ENCODE measurements around the gene ADCY4. TPM values are rescaled to one million over a fixed set of nuclear protein-coding genes. Genes with fewer than 3 reads are reported as not detected.
A peak's percentile ranks its signal among the peaks of the same experiment; 100 is the strongest.

Gene ADCY4
- total and polyA plus RNA-seq, 2 donors: 1.9 to 17.6 TPM

- DNase-seq (ENCODE audit: low read depth in 6 of 9, low spot score in 9 of 9): no peak
- Histone ChIP-seq H3K36me3 (ENCODE audit: control insufficient read depth in 2 of 2, insufficient read depth in 2 of 2, low read length in 1 of 2) (peaks cover 25 to 36% of the 10 kb centered on the region in 2 donors), H3K27ac (ENCODE audit: low read depth in 1 of 2, low read length in 1 of 2) (peak overlapping the region; percentile 12 to 83), H3K4me1 (ENCODE audit: control insufficient read depth in 2 of 2, insufficient read depth in 2 of 2, low read length in 2 of 2) (peaks cover 9 to 62% of the 10 kb centered on the region in 2 donors), H3K4me3 (ENCODE audit: low read length in 2 of 2) (peak overlapping the region; percentile 12 to 50), H3K9me3 (ENCODE audit: control insufficient read depth in 2 of 2, insufficient read depth in 1 of 2, low read length in 1 of 2) (no peaks in the 10 kb centered on the region), H3K27me3 (ENCODE audit: control insufficient read depth in 2 of 2, insufficient read depth in 1 of 2, low read length in 1 of 2) (peaks cover 0 to 5% of the 10 kb centered on the region in 2 donors)
- WGBS: 30% methylated on average over 5 of the region's 5 CpGs
Measured at GRCh38 chr14:24310265-24310645, 24.6 kb downstream of the ADCY4 start.

- Histone ChIP-seq H3K9me3 (ENCODE audit: control insufficient read depth in 2 of 2, insufficient read depth in 1 of 2, low read length in 1 of 2) (no peaks in the 10 kb centered on the region), H3K4me1 (ENCODE audit: control insufficient read depth in 2 of 2, insufficient read depth in 2 of 2, low read length in 2 of 2) (peaks cover 9 to 62% of the 10 kb centered on the region in 2 donors), H3K27me3 (ENCODE audit: control insufficient read depth in 2 of 2, insufficient read depth in 1 of 2, low read length in 1 of 2) (peaks cover 0 to 5% of the 10 kb centered on the region in 2 donors), H3K4me3 (ENCODE audit: low read length in 2 of 2) (peak within 1 kb of the TSS; percentile 37 to 50), H3K36me3 (ENCODE audit: control insufficient read depth in 2 of 2, insufficient read depth in 2 of 2, low read length in 1 of 2) (peaks cover 31 to 42% of the 10 kb centered on the region in 2 donors), H3K27ac (ENCODE audit: low read depth in 1 of 2, low read length in 1 of 2) (peak within 1 kb of the TSS; percentile 52 to 83)
- WGBS: 90% methylated on average over 5 of the region's 5 CpGs
- DNase-seq (ENCODE audit: low read depth in 6 of 9, low spot score in 9 of 9): no peak
Measured at GRCh38 chr14:24309538-24310264, 25.2 kb downstream of the ADCY4 start, which contains the start of gene LTB4R2. TSS of gene LTB4R2 (plus strand) at chr14:24310140. CDS start at chr14:24310665, 525 bp downstream.

- Histone ChIP-seq H3K27me3 (ENCODE audit: control insufficient read depth in 2 of 2, insufficient read depth in 1 of 2, low read length in 1 of 2) (peaks cover 0 to 5% of the 10 kb centered on the region in 2 donors), H3K4me3 (ENCODE audit: low read length in 2 of 2) (no peak overlapping the region), H3K9me3 (ENCODE audit: control insufficient read depth in 2 of 2, insufficient read depth in 1 of 2, low read length in 1 of 2) (no peaks in the 10 kb centered on the region), H3K27ac (ENCODE audit: low read depth in 1 of 2, low read length in 1 of 2) (no peak overlapping the region), H3K4me1 (ENCODE audit: control insufficient read depth in 2 of 2, insufficient read depth in 2 of 2, low read length in 2 of 2) (peaks cover 9 to 51% of the 10 kb centered on the region in 2 donors), H3K36me3 (ENCODE audit: control insufficient read depth in 2 of 2, insufficient read depth in 2 of 2, low read length in 1 of 2) (peaks cover 43 to 54% of the 10 kb centered on the region in 2 donors)
- WGBS: 93% methylated on average over 7 of the region's 7 CpGs
- peak in 1 of 9 donors; percentile 7 for DNase-seq (ENCODE audit: low read depth in 6 of 9, low spot score in 9 of 9)
Measured at GRCh38 chr14:24308342-24309124, 26.3 kb downstream of the ADCY4 start.

GRCh38 chr14:24307575-24308341 is 27.1 kb downstream of the ADCY4 start, which contains the start of gene CIDEB:
TSS of gene CIDEB (minus strand) at chr14:24307977. CDS start at chr14:24307858, 119 bp downstream.
- Histone ChIP-seq H3K4me3 (ENCODE audit: low read length in 2 of 2) (no peak within 1 kb of the TSS), H3K27me3 (ENCODE audit: control insufficient read depth in 2 of 2, insufficient read depth in 1 of 2, low read length in 1 of 2) (peaks cover 0 to 5% of the 10 kb centered on the region in 2 donors), H3K36me3 (ENCODE audit: control insufficient read depth in 2 of 2, insufficient read depth in 2 of 2, low read length in 1 of 2) (peaks cover 50 to 61% of the 10 kb centered on the region in 2 donors), H3K9me3 (ENCODE audit: control insufficient read depth in 2 of 2, insufficient read depth in 1 of 2, low read length in 1 of 2) (no peaks in the 10 kb centered on the region), H3K27ac (ENCODE audit: low read depth in 1 of 2, low read length in 1 of 2) (peak within 1 kb of the TSS; percentile 54 to 68), H3K4me1 (ENCODE audit: control insufficient read depth in 2 of 2, insufficient read depth in 2 of 2, low read length in 2 of 2) (peaks cover 9 to 44% of the 10 kb centered on the region in 2 donors)
- 69% methylated on average over 6 of the region's 6 CpGs for WGBS
- peak in 2 of 9 donors; percentile 51 to 70 for DNase-seq (ENCODE audit: low read depth in 6 of 9, low spot score in 9 of 9)

GRCh38 chr14:24307156-24307574 is 27.7 kb downstream of the ADCY4 start:
- H3K36me3 ChIP-seq (ENCODE audit: control insufficient read depth in 2 of 2, insufficient read depth in 2 of 2, low read length in 1 of 2): peaks cover 56 to 67% of the 10 kb centered on the region in 2 donors

GRCh38 chr14:24304019-24304387 is 30.9 kb downstream of the ADCY4 start:
- peaks cover 64 to 78% of the 10 kb centered on the region in 2 donors for H3K36me3 ChIP-seq (ENCODE audit: control insufficient read depth in 2 of 2, insufficient read depth in 2 of 2, low read length in 1 of 2)

More at GRCh38 chr14:24307156-24307574, 27.7 kb downstream of the ADCY4 start:
- no peak overlapping the region for H3K27ac ChIP-seq (ENCODE audit: low read depth in 1 of 2, low read length in 1 of 2)
- peaks cover 9 to 39% of the 10 kb centered on the region in 2 donors for H3K4me1 ChIP-seq (ENCODE audit: control insufficient read depth in 2 of 2, insufficient read depth in 2 of 2, low read length in 2 of 2)
- no peak for DNase-seq (ENCODE audit: low read depth in 6 of 9, low spot score in 9 of 9)
- H3K4me3 ChIP-seq (ENCODE audit: low read length in 2 of 2): no peak overlapping the region
- 88% methylated on average over 11 of the region's 11 CpGs for WGBS
- H3K9me3 ChIP-seq (ENCODE audit: control insufficient read depth in 2 of 2, insufficient read depth in 1 of 2, low read length in 1 of 2): no peaks in the 10 kb centered on the region
- H3K27me3 ChIP-seq (ENCODE audit: control insufficient read depth in 2 of 2, insufficient read depth in 1 of 2, low read length in 1 of 2): peaks cover 0 to 5% of the 10 kb centered on the region in 2 donors

GRCh38 chr14:24300326-24300980 is 34.4 kb downstream of the ADCY4 start:
- Histone ChIP-seq H3K4me3 (ENCODE audit: low read length in 2 of 2) (peak overlapping the region; percentile 85 to 89), H3K27me3 (ENCODE audit: control insufficient read depth in 2 of 2, insufficient read depth in 1 of 2, low read length in 1 of 2) (no peaks in the 10 kb centered on the region), H3K27ac (ENCODE audit: low read depth in 1 of 2, low read length in 1 of 2) (peak overlapping the region; percentile 62 to 83), H3K4me1 (ENCODE audit: control insufficient read depth in 2 of 2, insufficient read depth in 2 of 2, low read length in 2 of 2) (peaks cover 14 to 32% of the 10 kb centered on the region in 2 donors), H3K9me3 (ENCODE audit: control insufficient read depth in 2 of 2, insufficient read depth in 1 of 2, low read length in 1 of 2) (no peaks in the 10 kb centered on the region), H3K36me3 (ENCODE audit: control insufficient read depth in 2 of 2, insufficient read depth in 2 of 2, low read length in 1 of 2) (peaks cover 49 to 55% of the 10 kb centered on the region in 2 donors)
- 40% methylated on average over 16 of the region's 16 CpGs for WGBS
- no peak for DNase-seq (ENCODE audit: low read depth in 6 of 9, low spot score in 9 of 9)

More at GRCh38 chr14:24304019-24304387, 30.9 kb downstream of the ADCY4 start:
- DNase-seq (ENCODE audit: low read depth in 6 of 9, low spot score in 9 of 9): no peak
- Histone ChIP-seq H3K27ac (ENCODE audit: low read depth in 1 of 2, low read length in 1 of 2) (no peak overlapping the region), H3K4me1 (ENCODE audit: control insufficient read depth in 2 of 2, insufficient read depth in 2 of 2, low read length in 2 of 2) (peaks cover 8 to 29% of the 10 kb centered on the region in 2 donors), H3K4me3 (ENCODE audit: low read length in 2 of 2) (no peak overlapping the region), H3K9me3 (ENCODE audit: control insufficient read depth in 2 of 2, insufficient read depth in 1 of 2, low read length in 1 of 2) (no peaks in the 10 kb centered on the region), H3K27me3 (ENCODE audit: control insufficient read depth in 2 of 2, insufficient read depth in 1 of 2, low read length in 1 of 2) (no peaks in the 10 kb centered on the region)
- WGBS: 98% methylated on average over 11 of the region's 11 CpGs

Data from thymus (tissue), 11 donors.